Esophagus muscularis mucosa (tissue), 4 donors: ENCODE data around the gene PPP1R14B. TPM values are rescaled to one million over a fixed set of nuclear protein-coding genes. Genes with fewer than 3 reads are reported as not detected.

ENCODE experiments used
- DNase-seq: peaks from one replicate; pipeline ENCODE4 v3.0.0-alpha.2; 2017; ENCODE audit errors: extremely low spot score
- H3K27ac ChIP-seq, 4 donors: fragments of 200-600 bp; sonication (generic); replicated peaks in 1 of 4; 1 replicate in 3 of 4; 2 replicates in 1 of 4; pipeline ENCODE4 v1.5.1; 2016 to 2019; ENCODE audit warnings: mild to moderate bottlenecking in 1 of 4
- H3K27me3 ChIP-seq, 4 donors: fragments of 200-600 bp; sonication (generic); one replicate each; pipeline versions ENCODE4 v1.5.1 to v1.6.0; 2016 to 2019
- H3K36me3 ChIP-seq, 4 donors: fragments of 200-600 bp; sonication (generic); one replicate each; pipeline ENCODE4 v1.5.1; 2016 to 2019
- H3K4me1 ChIP-seq, 4 donors: fragments of 200-600 bp; sonication (generic); one replicate each; pipeline ENCODE4 v1.5.1; 2016 to 2019
- H3K4me3 ChIP-seq, 4 donors: fragments of 200-600 bp; sonication (generic); 1 replicate in 2 of 4; 2 replicates in 2 of 4; pipeline ENCODE4 v1.5.1; 2016 to 2019; ENCODE audit warnings: mild to moderate bottlenecking in 4 of 4, moderate library complexity in 1 of 4
- H3K9me3 ChIP-seq, 4 donors: fragments of 200-600 bp; sonication (generic); 1 replicate in 3 of 4; 2 replicates in 1 of 4; pipeline ENCODE4 v1.5.1; 2016 to 2019
- CTCF ChIP-seq, 3 experiments: fragments of 200-600 bp in 2 of 3; fragments of 450-650 bp in 1 of 3; sonication (generic) in 2 of 3; IDR thresholded peaks; one replicate each; pipeline ENCODE4 v1.5.1; 2017 to 2019; ENCODE audit warnings: antibody characterized with exemption in 3 of 3, mild to moderate bottlenecking in 2 of 3, moderate library complexity in 1 of 3
- EP300 ChIP-seq: sonication (generic); formaldehyde crosslinking; IDR thresholded peaks from one replicate; pipeline ENCODE4 v1.6.1; 2017; ENCODE audit warnings: antibody characterized with exemption
- POLR2A ChIP-seq: fragments of 450-650 bp; IDR thresholded peaks from one replicate; pipeline ENCODE4 v1.6.1; 2017; ENCODE audit warnings: antibody characterized with exemption, moderate library complexity, mild to moderate bottlenecking, low read depth
- POLR2AphosphoS5 ChIP-seq, 2 donors: sonication (generic); formaldehyde crosslinking; IDR thresholded peaks; one replicate each; pipeline ENCODE4 v1.6.1; 2017; ENCODE audit warnings: antibody characterized with exemption in 2 of 2
- WGBS: methylation state at CpG from one replicate; pipeline ENCODE4 v1.1.5; 2018; 5-methylcytosine and 5-hydroxymethylcytosine counted together
- intact Hi-C: fragments of 100-400 bp; cut with DNase I; formaldehyde crosslinking; loops from one replicate; pipeline ENCODE4 v1.15.1; 2023
- total RNA-seq, 4 donors: library from RNA; depleted of rRNA; stranded (reverse); fragments of >200 nt; gene quantifications; one replicate each; pipeline versions ENCODE4 v1.1.0 to v1.2.1, GENCODE V29; 2016

Gene PPP1R14B
- total RNA-seq, 4 donors from 2014 or later: 50.4 to 92.9 (median 79.8) TPM

- H3K36me3 ChIP-seq: peaks cover 4 to 72% (median 51%) of the 10 kb centered on the region in 4 donors
These were observed 31.9 kb upstream of the PPP1R14B start for GRCh38 chr11:64278576-64279190.

GRCh38 chr11:64276653-64277431 is 30.1 kb upstream of the PPP1R14B start:
- 81% methylated on average over 17 of the region's 17 CpGs for WGBS
- Histone ChIP-seq H3K4me3 (no peak overlapping the region), H3K4me1 (peaks cover 7 to 18% (median 14%) of the 10 kb centered on the region in 4 donors), H3K9me3 (no peaks in the 10 kb centered on the region), H3K36me3 (peaks cover 4 to 60% (median 45%) of the 10 kb centered on the region in 4 donors), H3K27me3 (no peaks in the 10 kb centered on the region), H3K27ac (no peak overlapping the region)
- intact Hi-C loops: no loop called here
- no peak for DNase-seq
- no peak for TF ChIP-seq CTCF (IDR thresholded peaks at IDR 0.05)
- TF ChIP-seq POLR2AphosphoS5 (IDR thresholded peaks at IDR 0.05): no peak
- TF ChIP-seq EP300: no peak

More at GRCh38 chr11:64278576-64279190, 31.9 kb upstream of the PPP1R14B start:
- Histone ChIP-seq H3K4me3 (no peak overlapping the region), H3K9me3 (no peaks in the 10 kb centered on the region), H3K4me1 (peaks cover 18 to 25% (median 22%) of the 10 kb centered on the region in 4 donors), H3K27ac (no peak overlapping the region), H3K27me3 (no peaks in the 10 kb centered on the region)
- DNase-seq: no peak
- intact Hi-C loops: no loop called here
- WGBS: 82% methylated on average over 8 of the region's 8 CpGs
- TF ChIP-seq POLR2AphosphoS5 (IDR thresholded peaks at IDR 0.05) (no peak), EP300 (no peak), CTCF (IDR thresholded peaks at IDR 0.05) (no peak), POLR2A (no peak)

GRCh38 chr11:64275841-64276240 is 29.1 kb upstream of the PPP1R14B start:
- peaks cover 11 to 15% (median 13%) of the 10 kb centered on the region in 4 donors for H3K4me1 ChIP-seq
- no peak for DNase-seq
- no peaks in the 10 kb centered on the region for H3K27me3 ChIP-seq
- no peaks in the 10 kb centered on the region for H3K9me3 ChIP-seq
- H3K27ac ChIP-seq: no peak overlapping the region
- H3K4me3 ChIP-seq: no peak overlapping the region
- no peak for TF ChIP-seq CTCF (IDR thresholded peaks at IDR 0.05)
- TF ChIP-seq POLR2AphosphoS5 (IDR thresholded peaks at IDR 0.05): no peak
- TF ChIP-seq EP300: no peak
- no peak for TF ChIP-seq POLR2A
- 80% methylated on average over 1 of the region's 2 CpGs for WGBS
- intact Hi-C loops: no loop called here
- H3K36me3 ChIP-seq: peaks cover 4 to 50% (median 39%) of the 10 kb centered on the region in 4 donors

- TF ChIP-seq CTCF (IDR thresholded peaks at IDR 0.05) (no peak), POLR2A (no peak), POLR2AphosphoS5 (IDR thresholded peaks at IDR 0.05) (no peak), EP300 (no peak)
- H3K4me1 ChIP-seq: peaks cover 11 to 15% (median 13%) of the 10 kb centered on the region in 4 donors
- 89% methylated on average over 13 of the region's 15 CpGs for WGBS
- no peak overlapping the region for H3K27ac ChIP-seq
- no peaks in the 10 kb centered on the region for H3K9me3 ChIP-seq
- H3K27me3 ChIP-seq: no peaks in the 10 kb centered on the region
- peaks cover 4 to 46% (median 37%) of the 10 kb centered on the region in 4 donors for H3K36me3 ChIP-seq
- intact Hi-C loops: no loop called here
- DNase-seq: no peak
- H3K4me3 ChIP-seq: no peak overlapping the region
These were observed 28.5 kb upstream of the PPP1R14B start for GRCh38 chr11:64275031-64275800.
